Brain microvascular endothelial cell (primary cell): ENCODE data around the gene ST7.

Experiments used
- DNase-seq: peaks from one replicate; pipeline ENCODE4 v3.0.0-alpha.2; 2020
- H3K27ac ChIP-seq: fragments of 250-450 bp; sonication (Bioruptor Pico); 2 replicates; pipeline ENCODE4 v1.5.1; 2020; ENCODE audit warnings: mild to moderate bottlenecking, moderate library complexity
- H3K27me3 ChIP-seq: fragments of 250-450 bp; sonication (Bioruptor Pico); replicated peaks from 2 replicates; pipeline ENCODE4 v1.5.1; 2020; ENCODE audit warnings: mild to moderate bottlenecking
- H3K36me3 ChIP-seq: fragments of 250-450 bp; sonication (Bioruptor Pico); replicated peaks from 2 replicates; pipeline ENCODE4 v1.5.1; 2020; ENCODE audit warnings: mild to moderate bottlenecking
- H3K4me3 ChIP-seq: 2 replicates; pipeline ENCODE4 v1.5.1; 2011; ENCODE audit warnings: low read depth, mild to moderate bottlenecking, control low read depth, low read length, moderate library complexity
- CTCF ChIP-seq: IDR thresholded peaks from 2 replicates; pipeline ENCODE4 v1.5.1; 2011; ENCODE audit warnings: low read depth, mild to moderate bottlenecking, moderate library complexity, low read length, control low read depth, inconsistent platforms; ENCODE audit errors: missing control alignments
- in situ Hi-C: cut with HindIII; loops from 2 replicates; pipeline ENCODE4 v1.10.0; 2017; ENCODE audit warnings: low sequenced_read_pairs, low pct_ligation_motif_present

ST7 gene

DNA sequence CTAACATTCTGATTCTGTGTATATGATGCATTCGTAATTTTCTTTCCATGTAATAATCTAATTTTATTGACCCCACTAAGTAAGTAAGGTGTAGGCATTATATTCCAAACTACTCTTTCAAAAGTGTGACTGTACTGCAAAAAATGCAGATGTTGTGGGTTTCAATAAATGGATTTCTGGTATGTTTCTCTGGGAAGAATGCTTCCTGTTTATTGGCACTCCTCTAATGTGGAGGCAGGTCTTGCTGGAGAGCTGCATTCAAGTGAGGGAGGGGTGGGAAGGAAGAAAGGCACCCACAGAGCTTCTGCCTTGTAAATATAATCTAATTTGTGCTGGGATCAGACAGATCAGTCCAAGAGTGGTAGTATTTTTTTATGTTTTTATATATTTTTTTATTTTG, 23.9 kb downstream of the ST7 start:
- in situ Hi-C loops: no loop called here

DNA sequence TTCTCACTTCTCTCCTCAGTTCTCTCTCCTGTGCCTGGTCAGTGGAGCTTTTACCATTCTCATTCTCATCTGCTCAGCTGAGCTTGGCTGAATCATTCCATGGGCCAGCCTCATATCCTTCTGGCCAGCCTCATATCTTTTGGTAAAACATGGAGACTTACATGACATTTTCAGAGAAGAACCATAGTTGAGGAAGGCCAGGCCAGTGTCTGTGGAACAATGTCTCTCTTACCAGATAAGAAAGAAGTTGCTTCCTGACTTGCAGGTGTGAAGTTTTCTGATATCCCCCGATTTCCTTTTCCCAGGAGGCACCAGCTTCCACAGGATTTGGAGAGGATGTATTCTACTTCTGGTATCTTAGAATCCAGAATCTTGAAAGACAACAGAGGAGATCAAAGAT, 24.7 kb downstream of the ST7 start:
- no peak for DNase-seq
- no peak overlapping the region for H3K27ac ChIP-seq
- in situ Hi-C loops: no loop called here
- no peaks in the 10 kb centered on the region for H3K27me3 ChIP-seq
- no peak overlapping the region for H3K4me3 ChIP-seq
- TF ChIP-seq CTCF: no peak
- no peaks in the 10 kb centered on the region for H3K36me3 ChIP-seq

More for the DNA sequence above, 23.9 kb downstream of the ST7 start:
- H3K4me3 ChIP-seq: no peak overlapping the region
- H3K27ac ChIP-seq: no peak overlapping the region
- H3K27me3 ChIP-seq: no peaks in the 10 kb centered on the region
- DNase-seq: no peak
- no peak for TF ChIP-seq CTCF
- no peaks in the 10 kb centered on the region for H3K36me3 ChIP-seq

DNA sequence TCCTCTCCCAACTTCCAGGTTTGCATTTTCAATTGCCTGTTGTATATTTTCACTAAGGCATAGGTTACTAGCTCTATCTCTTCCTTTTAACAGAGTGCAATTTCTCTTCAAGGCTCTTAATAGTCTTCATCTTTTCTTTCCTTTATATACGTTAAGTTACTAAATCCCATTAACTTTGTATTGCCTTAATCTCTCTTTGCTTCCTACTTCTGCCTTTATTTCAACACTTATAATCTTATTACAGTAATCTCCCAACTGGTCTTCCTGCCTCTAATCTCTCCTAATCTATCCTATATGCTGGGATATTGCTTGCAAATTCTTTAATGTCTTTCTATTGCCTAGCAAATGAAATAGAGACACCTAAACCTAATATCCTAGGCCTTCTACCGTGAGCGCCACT, 26.1 kb downstream of the ST7 start:
- no peak for DNase-seq
- H3K27ac ChIP-seq: no peak overlapping the region
- no peaks in the 10 kb centered on the region for H3K36me3 ChIP-seq
- no peak for TF ChIP-seq CTCF
- no peak overlapping the region for H3K4me3 ChIP-seq
- in situ Hi-C loops: no loop called here
- no peaks in the 10 kb centered on the region for H3K27me3 ChIP-seq

- no peak overlapping the region for H3K4me3 ChIP-seq
- no peak for DNase-seq
- in situ Hi-C loops: no loop called here
- no peak for TF ChIP-seq CTCF
- no peaks in the 10 kb centered on the region for H3K36me3 ChIP-seq
- H3K27me3 ChIP-seq: no peaks in the 10 kb centered on the region
- no peak overlapping the region for H3K27ac ChIP-seq
Observed at GRCh38 chr7:116980354-116980753, 27.1 kb downstream of the ST7 start.

DNA sequence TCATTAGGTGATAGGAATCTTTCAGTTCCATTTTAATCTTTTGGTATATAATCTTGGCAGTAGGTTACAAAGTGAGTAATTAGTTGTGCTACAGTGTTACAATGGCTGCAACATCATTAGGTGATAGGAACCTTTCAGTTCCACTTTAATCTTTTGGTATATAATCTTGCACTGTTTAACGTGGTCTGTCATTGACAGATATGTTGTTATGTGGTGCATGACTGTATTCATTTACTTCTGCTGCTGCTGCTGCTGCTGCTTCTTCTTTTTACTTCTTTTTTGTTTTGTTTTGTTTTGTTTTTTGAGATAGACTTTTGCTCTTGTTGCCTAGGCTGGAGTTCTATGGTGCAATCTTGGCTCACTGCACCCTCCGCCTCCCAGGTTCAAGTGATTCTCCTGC, 28.6 kb downstream of the ST7 start:
- in situ Hi-C loops: no loop called here
- no peaks in the 10 kb centered on the region for H3K27me3 ChIP-seq
- H3K4me3 ChIP-seq: no peak overlapping the region
- TF ChIP-seq CTCF: no peak
- H3K36me3 ChIP-seq: no peaks in the 10 kb centered on the region
- no peak overlapping the region for H3K27ac ChIP-seq
- DNase-seq: no peak

- H3K36me3 ChIP-seq: no peaks in the 10 kb centered on the region
Observed at GRCh38 chr7:116984511-116984910, 31.2 kb downstream of the ST7 start.

More at GRCh38 chr7:116984511-116984910, 31.2 kb downstream of the ST7 start:
- no peaks in the 10 kb centered on the region for H3K27me3 ChIP-seq
- no peak for TF ChIP-seq CTCF
- no peak for DNase-seq
- in situ Hi-C loops: no loop called here
- H3K4me3 ChIP-seq: no peak overlapping the region
- H3K27ac ChIP-seq: no peak overlapping the region
